Measurements from ENCODE around the gene TMEM236.

Gene TMEM236

GRCh38 chr10:17831896-17832295 is 79.9 kb downstream of the TMEM236 start:
- no peak for DNase-seq

- DNase-seq: no peak
Observed at GRCh38 chr10:17833656-17834055, 81.7 kb downstream of the TMEM236 start.

DNA sequence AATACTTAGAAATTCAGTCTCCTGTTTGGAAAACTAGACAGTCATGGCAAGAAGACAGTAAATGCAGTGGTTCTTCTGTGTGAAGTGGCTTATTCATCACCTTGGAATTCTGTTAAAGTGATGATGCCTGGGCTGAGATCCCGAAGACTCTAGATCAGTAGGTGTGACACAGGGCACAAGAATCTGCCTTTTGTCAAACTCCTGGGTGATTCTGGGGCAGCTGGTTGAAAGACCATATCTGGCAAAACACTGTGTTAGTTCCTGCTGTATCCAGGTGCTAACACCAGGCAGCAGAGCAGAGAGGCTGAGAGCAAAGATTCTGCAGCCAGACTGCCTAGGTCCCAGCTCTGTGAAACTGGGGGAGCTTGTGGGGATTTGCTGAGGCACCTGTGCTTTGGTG is 83.7 kb downstream of the TMEM236 start:
- no peak for DNase-seq

DNA sequence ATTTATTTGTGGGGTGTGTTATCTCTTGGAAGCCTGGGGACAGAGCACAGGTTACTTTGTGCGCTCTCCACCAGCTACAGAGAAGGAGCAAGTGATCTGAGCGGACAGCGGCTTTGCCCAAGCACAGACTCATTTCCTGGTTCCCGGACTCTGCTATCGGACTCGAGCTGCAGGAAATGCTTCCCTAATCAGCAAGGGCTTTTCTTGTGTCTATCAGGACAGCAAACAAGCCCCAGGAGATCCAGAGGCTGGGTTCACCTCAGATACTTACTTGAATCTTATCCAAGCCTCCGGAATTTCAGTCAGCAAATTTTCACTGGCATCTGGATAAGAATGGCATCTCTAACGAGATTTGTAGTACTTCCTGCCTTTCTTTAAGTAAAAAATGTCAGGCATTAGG is 84.9 kb downstream of the TMEM236 start:
- DNase-seq: peak in 1 of 2 experiments; percentile 26

GRCh38 chr10:17838080-17838648 is 86.2 kb downstream of the TMEM236 start:
- DNase-seq: no peak

GRCh38 chr10:17841050-17841449 is 89.0 kb downstream of the TMEM236 start:
- DNase-seq: no peak

DNA sequence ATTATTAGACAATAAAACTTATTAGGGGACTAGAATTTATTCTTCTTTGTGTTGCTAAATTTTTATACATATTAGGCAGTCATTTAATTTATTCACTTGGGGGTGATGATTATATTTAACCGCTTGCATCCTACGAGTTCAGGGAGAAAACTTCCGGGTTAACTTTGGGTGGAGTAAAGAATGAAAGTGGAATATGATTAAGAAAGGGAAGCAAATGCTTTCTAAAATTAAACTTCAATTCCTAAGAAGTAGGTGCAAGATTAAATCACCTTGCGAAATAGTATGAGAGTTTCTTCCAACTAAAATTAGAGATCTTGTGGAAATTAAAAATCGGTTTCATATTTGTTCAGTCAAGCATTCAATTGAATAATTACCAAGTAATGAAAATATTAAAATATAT is 90.6 kb downstream of the TMEM236 start:
- no peak for DNase-seq

DNA sequence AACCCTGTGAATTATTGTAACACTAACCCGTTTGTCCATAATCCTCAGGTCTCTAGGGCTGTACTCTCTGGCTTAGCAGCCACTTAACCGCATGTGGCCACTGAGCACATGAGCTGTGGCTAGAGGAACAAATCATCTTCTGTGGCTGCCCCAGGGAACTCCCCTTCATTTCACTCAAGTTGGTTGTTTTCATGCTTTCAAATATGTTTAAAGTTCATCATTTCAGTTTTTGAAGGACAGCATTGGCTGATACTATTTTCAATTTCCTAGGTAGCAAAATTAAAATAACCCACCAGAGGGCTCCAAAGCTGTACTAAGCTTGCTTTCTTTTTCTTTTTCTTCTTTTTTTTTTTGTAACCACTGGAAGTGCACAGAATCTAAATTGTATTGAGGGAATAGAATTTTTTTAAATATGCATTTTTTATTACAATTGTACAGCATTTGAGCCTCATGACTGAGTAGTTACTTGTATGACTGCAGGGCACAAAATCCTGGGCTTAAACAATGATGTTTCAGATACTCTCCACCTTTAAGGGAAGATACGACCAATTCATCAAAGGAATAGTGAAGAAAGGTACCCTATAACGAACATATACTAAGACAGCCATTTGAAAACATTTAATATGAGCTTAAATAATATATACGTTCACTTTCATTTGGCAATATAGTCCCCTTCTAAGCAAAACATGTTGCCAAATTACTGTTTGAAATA is 95.7 kb downstream of the TMEM236 start:
- DNase-seq: peak in 1 of 2 experiments; percentile 1

DNA sequence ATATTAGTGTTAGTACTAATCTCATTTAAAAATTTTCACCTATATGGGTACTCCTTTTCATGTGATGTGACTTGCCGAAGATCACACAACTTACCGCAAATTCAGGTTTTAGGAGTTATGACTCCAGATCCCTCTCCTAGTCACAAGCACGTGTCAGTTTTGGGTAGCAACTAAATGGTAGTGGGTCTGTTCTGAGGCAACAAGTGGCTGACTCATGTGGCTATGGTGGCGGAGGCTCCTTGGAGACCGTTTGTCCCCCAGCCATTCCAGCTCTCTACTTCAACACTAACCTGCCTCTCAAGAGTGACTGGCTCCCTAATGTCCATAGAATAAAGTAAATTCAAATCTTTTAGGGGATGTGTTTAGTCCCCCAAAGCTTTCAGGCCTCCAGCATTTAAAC is 96.6 kb downstream of the TMEM236 start:
- DNase-seq: no peak
